GM19455 (cell line): Measurements from ENCODE around the gene MRPL48.
"Not testable (repeated sequence)": the region's sequence is repeated elsewhere in the genome, so short reads cannot be mapped to it uniquely, and the experiment has no call there.

Experiments used
- ATAC-seq: cut with Tn5 transposase; IDR thresholded peaks from one replicate; pipeline ENCODE4 v1.9.1; 2021; ENCODE audit not compliant: unreplicated experiment

The MRPL48 gene

DNA sequence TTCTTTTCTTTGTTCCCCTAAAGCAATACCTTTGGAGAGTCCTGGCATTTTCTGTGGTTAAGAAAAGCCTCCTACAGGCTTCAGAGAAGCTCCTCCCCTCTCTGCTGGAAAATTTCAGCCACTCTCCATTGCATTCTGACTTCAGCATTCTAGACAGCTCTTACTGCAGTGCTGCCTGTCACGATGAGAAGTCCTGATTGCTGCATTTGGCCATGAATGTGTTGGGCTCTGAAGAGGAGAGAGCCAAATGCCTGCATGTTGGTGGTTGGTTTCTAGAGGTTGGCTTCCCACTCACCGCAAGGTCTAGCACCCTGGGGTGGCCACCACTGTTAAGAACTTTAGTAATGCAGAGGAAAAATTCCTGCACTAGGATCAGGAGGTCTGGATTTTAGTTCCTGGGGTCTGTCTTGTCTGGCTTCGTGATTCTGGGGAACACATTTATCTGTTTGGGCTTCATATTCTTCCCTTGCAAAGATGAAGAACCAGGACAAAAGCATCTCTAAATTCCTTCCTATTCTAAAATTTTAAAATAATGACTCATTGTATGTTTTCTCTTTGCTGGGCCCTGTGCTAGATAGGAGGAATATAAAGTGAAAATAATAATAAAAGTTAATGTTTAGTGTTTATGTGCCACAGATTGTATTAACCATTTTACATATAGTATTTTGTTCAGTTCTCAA is 50.9 kb downstream of the MRPL48 start:
- no peak for ATAC-seq

DNA sequence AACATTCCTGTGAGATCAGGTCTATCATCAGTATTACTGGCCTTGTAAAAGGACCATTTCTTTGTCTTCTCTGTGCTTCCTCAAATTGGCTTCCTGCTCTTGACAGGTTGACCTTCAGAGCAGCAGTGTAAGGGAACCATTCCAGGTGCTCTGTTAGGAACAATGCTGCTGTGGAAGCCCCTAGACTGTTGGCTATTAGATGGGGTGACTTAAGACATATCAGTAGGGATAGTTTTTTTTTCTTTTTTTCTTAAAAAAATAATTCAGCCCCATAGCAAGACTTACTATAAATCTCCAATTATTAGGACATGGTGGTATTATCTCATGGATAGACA is 51.4 kb downstream of the MRPL48 start:
- no peak for ATAC-seq

DNA sequence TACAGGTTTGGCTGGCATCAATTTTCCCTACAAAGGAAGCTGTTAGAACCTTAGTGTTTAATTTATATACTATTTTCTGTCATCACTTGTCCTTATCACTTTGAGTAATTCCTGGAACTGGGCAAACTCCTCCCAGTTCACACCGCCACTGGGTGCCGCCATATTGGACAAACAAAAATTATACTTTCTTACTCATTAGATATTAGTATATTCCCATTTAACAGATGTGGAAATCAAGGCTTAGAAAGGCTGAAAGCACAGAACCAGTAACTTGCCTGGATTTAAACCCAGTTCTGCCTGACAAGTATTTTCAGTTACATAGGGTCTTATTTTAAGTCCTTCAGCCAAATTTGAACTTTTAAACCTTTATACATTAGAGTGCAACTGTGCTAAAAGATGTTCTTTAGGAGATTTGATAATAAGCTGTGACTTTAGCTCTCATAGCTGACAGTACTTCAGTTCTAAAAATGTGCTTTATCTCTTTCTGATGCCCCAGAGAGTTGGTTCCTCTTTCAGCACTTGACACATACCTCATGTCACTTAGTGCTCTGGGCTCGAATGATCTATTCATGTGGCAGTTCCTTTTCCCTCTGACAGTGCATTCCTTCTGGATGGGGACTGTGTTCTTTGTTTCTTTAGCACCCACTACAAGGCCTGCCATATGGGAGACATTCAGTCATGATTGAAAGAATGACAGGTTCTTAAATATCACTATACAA is 63.5 kb downstream of the MRPL48 start:
- no peak for ATAC-seq

DNA sequence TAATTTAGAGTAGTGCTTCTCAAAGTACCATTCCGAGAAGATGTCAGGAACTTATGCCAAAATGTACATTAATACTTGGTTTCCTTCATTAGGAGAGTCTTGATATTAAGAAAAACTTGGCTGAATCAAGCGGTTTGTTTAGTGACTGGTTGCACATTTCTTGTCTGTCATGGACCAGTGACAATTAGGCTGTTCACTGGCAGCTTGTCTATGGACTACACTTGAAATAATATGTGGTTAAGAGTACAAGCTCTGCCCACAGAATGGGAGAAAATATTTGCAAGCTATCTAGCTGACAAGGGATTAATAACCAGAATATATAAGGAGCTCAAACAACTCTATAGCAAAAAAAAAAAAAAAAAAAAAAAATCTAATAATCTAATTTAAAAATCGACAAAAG is 64.4 kb downstream of the MRPL48 start:
- ATAC-seq, result no peak

DNA sequence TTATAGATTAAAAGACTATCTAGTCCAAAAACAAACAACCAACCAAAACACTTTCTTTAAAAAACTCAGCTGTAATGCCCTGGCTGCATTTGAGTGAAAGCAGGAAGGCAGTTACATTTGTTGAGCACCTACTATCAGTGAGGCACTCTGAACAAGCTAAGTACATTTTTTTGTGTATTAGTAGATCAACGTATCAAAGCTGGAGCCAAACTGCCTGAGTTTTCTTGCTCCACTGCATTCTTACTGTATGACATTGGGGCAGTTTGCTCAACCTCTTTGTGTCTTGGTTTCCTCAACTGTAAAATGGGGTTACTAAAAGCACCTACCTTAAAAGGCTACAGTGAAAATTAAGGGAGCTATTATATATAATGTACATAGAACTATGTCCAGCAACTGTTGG is 67.0 kb downstream of the MRPL48 start:
- ATAC-seq, result no peak

DNA sequence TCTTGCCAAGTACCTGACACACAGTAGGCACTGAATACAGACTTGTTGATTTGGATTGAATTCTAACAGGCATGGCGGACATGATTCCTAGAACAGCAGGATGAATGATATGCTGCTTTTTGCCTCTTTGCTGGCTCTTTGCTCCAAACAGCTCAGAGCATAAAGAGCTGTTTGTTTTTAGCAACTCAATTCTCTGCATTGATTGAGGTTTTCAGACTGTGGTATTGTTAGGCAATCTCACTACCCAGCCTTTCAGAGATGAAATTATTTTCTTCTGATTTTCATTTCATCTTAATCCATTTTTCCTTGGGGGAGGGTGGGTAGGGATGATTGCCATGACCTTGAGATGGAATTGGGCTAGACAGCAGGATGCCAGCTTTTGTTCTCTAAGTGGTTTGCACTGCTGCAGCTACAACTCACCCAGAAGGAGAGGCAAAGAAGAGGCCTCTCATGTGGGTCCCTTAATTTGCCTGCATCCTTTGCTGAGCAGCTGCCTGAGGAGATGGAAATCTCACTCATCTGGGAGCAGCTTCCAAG is 68.4 kb downstream of the MRPL48 start:
- no peak for ATAC-seq

DNA sequence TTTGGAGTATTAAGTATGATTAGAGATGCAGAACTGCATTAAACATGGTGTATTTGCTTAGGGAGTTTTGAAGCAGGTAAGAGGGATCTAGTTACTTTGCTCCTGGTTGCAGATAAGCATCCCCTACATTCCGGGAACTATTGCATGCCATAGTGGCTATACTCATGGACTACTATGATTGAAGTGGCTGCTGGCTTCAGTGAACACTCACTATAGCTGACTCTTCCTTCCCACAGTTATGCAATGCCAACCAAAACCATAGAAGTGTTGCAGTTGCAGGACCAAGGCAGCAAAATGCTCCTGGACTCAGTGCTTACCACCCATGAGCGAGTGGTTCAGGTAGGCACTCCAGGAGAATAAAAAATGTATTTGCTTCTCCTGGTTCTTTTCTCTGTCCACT is 72.0 kb downstream of the MRPL48 start:
- ATAC-seq, result no peak

DNA sequence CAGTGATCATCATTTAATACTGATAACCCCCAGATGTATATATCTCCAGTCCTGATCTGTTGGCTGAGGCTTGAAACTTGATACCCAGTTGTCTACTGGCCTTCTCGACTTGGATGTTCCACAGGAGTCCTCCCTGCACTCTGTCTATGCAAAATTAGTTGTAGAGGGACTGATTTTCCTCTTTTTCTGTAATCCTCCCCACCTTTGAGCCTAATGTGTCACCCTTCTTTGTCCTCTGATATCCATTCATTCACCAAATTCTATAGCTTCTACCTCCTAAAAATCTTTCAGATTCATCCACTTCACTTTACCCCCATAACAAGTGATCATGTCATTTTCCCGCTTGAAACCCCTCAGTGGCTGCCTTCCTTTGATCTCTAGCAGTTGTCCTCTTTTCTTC is 72.5 kb downstream of the MRPL48 start:
- no peak for ATAC-seq

DNA sequence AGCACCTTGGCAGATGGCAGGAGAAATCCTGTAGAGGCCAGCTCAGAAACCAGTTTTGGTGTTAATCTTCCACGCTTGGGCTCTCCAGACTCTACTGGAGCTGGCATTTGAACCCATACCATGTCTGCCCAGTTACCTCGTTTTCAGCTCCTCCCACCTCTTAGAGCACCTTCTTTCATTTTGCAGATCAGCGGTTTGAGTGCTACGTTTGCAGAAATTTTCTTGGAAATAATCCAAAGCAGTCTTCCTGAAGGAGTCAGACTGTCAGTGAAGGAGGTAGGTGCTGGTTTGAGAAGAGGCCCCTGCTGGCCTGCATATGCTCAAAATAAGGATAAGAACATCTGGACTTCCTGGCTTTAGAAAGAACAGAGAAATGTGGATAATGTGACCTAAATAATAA is 75.3 kb downstream of the MRPL48 start:
- no peak for ATAC-seq

DNA sequence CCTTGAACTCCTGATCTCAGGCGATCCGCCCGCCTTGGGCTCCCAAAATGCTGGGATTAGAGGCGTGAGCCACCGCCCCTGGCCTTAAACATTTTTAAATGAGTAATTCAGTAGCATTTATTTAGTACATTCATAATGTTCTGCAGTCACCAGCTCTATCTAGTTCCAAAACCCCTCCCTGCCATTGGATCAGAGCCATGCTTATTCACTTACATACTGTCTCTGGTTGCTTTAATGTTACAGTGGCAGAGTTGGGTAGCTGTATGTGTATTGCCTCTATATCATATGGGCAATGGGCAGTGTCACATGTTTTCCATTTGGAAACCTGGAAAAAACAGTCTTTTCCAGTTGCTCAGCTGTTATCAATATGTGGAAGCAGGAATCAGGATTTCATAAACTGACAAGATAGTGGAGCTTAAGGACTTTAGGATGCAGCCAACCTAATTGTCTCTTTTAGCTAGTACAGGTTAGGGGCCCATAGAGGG is 78.5 kb downstream of the MRPL48 start:
- ATAC-seq, result no peak

DNA sequence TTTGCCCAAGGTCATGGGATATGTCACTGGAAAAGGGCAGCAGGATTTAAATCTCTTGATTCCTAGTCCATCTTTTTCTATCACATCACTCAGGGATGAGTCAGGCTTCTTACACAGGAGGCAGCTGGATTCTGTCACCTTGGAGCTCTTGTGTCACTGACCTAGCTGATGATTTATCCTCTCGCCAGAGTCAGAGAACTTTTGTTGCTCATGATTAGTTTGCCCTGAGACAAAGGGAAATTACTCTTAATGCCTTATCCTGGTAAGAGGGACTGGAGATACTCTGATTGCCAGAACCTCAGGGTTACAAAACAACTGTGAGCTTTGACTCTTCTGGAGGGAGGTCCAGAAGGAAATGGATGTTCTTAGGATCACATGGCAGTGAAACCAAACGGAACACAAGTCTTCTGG is 78.9 kb downstream of the MRPL48 start:
- ATAC-seq, result no peak

DNA sequence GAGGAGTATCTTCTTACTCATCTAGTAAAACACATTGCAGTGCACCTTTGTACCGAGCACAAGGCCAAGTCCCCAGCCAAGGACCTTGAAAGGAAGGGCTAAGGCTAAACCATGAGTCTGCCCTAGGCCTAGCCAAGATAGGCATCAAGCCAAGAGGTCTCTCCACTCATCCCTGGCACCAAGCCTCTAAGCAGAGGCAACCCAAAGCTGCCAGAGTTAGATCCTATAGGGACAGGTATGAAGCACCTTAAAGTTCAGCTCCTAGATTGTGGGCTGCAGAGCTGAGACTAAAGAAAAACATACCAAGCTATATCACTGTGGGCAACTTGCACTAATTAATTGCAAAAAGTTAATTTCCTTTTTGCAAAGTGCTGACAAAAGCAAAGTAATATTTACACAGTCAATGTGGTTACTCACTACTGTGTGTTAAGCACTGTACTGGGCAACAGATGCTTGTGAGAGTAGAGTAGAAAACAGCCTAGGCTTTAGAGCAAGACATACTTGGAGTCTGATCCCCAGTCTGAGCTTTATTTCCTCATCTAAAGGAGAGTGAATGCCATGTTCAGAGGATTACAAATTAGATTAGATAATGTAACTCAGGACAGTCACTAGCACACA is 81.8 kb downstream of the MRPL48 start:
- no peak for ATAC-seq

DNA sequence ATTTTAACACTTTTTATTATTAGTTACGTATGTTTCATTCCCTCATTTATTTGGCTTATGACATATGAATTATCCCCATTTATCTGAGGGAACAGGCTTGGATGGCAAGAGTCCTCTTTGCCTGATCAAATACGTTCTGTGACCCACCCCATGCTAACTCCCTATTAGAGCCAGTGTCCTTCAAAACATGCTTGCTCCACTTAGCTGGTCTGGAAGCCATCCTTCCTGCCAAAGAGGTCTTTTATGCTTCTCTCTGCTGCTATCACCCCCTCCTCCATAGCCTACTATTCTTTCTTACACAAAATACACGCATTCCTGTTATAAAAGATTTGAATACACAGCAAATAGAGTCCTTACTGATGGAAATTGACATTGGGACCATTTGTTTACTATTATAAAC is 82.6 kb downstream of the MRPL48 start:
- ATAC-seq, result no peak

DNA sequence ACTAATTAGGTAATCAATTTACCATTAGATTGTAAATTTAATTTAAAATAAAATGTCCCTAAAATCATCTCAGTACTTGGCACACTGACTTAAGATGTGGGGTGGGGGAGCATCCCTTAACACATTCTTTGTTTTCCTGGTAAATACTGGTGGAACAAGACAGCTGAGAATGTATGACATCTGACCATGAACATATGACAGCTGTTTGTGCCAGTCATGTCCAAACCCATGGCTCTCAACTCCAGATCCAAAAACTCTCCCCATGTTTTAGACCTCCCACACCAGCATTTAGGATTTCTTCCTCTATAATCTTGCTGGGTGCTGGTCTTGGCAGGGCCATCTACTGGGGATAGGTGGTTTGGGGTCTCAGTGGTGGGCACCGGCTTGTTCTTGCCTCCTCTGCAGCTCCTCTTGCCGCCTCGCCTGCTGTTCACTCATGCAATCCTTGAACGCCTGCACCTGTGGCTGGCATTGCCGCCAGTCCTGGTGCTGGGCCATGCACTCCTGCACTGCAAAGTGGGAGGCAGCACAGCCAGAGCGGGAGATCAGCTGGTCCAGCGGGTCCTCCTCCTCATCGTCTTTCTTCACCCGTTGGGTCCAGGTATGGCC is 85.2 kb downstream of the MRPL48 start:
- ATAC-seq, result no peak

DNA sequence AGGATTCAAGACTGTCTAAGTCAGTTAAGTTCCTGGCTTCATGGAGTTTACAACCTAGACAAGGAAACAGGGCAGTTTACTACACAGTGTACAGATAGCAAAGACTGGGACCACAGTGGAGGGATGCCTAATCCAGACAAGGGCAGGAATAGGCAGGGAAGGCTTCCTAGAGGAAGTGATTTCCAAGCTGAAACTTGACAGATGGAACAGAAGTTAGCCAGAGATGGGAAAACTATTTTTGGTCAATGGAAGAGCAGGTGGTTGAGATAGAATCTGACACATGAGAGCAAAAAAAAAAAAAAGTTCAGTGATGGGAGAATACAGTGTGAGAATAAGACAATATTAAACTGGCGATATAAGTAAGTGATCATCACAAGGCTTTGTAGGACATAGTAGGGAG is 87.7 kb downstream of the MRPL48 start:
- no peak for ATAC-seq

DNA sequence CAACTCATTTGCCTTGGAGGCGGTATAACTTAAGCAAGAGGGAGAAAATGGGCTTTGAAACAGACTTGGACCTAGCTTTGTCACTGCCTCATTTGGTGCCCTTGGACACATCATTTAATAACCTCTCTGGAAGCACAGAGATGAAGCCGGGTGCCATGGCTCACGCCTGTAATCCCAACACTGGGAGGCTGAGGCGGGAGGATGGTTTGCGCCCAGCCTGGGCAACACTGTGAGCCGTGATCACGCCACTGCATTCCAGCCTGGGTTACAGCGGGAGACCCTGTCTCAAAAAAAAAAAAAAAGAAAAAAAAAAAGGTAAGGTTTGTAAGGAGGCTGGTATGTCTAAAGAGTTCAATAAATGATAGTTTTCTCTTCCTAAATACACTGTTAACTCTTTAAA is 88.2 kb downstream of the MRPL48 start:
- no peak for ATAC-seq

DNA sequence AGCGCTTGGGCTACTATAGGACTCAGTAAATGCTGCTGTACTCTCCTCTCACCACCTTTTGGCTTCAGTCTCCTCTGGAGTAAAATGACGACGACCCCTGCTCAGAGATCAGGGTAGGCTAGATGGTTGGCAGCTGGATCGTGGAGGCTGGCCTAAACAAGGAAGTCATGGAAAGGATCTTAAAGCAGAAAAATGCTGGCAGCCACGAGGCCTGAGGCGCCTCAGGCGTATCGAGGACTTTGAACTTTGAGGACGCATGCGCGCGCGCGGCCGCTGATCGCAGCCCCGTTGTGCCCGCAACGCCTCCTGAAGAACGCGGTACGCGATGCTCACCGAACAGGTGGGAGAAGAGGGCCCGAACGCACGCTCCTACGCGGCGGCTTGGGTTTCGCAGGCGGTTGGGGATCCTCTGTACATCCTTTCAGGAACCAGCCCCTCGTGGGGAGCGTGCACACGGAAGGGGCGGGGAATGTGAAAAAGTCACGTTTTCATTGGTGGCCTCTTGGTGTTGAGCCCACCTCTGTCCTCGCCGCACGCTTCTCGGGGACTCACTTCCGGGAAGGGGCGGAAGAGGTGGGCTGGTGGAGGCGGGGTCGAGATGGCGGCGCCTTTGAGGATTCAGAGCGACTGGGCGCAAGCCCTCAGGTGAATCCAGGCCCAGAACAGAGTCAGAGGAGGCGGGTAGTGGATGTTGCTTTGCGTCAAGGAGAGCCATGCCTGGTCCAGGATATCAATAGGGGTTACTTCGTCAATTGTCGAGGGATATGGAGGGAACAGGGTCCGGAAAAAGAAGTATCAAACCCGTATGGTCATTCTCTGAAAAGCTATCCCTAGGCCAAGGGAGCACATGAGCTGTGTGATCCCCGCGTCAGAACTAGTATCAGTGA is 89.0 kb downstream of the MRPL48 start, which contains the start of the genes COA4 and PAAF1:
Gene COA4, minus strand, starts transcription at position 423 of the 887 bp plus-strand sequence. CDS start 3,468 bp downstream, outside the sequence.
Gene PAAF1, plus strand, starts transcription at position 576 of the 887 bp plus-strand sequence. Its CDS starts 23 bp downstream, at position 599.
- ATAC-seq, result peak; percentile 94

DNA sequence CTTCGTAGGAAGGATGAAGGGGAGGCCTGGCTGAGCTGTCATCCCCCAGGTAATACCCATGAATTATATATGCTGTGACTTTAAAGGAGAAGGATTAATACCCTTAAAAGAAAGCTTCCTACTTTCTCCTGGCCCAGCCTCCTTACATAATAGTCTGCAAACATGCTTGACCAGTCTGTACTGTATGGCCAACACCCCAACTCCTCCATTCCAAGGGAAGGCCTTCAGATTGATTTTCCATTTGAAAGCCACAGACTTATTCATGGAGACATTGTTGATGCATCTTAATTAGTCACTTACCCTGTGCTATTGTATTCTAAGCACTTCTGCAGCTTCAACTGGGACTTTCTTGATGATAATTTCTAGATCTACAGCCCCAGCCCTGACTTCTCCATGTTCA is 91.1 kb downstream of the MRPL48 start:
- ATAC-seq, result no peak

DNA sequence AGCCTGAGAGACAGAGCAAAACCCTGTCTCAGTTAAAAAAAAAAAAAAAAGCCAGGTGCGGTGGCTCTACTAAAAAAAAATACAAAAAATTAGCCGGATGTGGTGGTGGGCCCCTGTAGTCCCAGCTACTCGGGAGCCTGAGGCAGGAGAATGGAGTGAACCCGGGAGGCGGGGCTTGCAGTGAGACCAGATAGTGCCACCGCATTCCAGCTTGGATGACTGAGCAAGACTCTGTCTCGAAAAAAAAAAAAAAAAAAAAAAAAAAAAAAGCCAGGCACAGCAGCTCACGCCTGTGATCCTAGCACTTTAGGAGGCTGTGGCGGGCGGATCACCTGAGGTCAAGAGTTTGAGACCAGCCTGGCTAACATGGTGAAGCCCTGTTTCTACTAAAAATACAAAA is 92.8 kb downstream of the MRPL48 start:
- not testable (repeated sequence) for ATAC-seq

DNA sequence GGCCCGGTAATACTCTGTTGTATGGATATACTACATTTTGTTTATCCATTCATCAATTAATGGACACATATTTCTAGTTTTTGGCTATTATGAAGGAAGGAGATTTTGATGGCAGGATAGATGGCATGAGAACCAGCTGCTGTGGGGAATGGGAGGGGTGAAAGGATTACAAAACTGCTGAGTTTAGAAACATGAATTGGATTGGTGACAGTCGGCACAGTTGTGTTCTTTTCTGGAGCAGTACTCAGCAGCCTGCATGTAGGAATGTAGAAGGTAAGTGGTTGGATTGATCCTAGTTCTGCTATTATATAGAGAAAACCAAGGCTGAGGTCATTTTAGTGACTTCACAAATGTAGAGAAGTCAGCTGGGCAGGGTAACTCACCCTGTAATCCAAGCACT is 96.2 kb downstream of the MRPL48 start:
- no peak for ATAC-seq
